Globus pallidus (tissue), 1 donor: ENCODE data around the gene DNAJB6.
A peak's percentile ranks its signal among the peaks of the same experiment; 100 is the strongest.
"Not testable (repeated sequence)": the region's sequence is repeated elsewhere in the genome, so short reads cannot be mapped to it uniquely, and the experiment has no call there.

ENCODE experiments used
- DNase-seq: peaks from one replicate; pipeline ENCODE4 v3.0.0-alpha.2; 2015; ENCODE audit warnings: low spot score

DNAJB6 gene

GRCh38 chr7:157442993-157443831, 106.4 kb downstream of the DNAJB6 start:
- DNase-seq, result no peak

- no peak for DNase-seq
Measured at GRCh38 chr7:157444011-157444842, 107.4 kb downstream of the DNAJB6 start.

- DNase-seq, result no peak
Measured at GRCh38 chr7:157444843-157445135, 108.0 kb downstream of the DNAJB6 start.

GRCh38 chr7:157445246-157445955, 108.6 kb downstream of the DNAJB6 start:
- DNase-seq, result no peak

GRCh38 chr7:157445956-157446295, 109.1 kb downstream of the DNAJB6 start:
- no peak for DNase-seq

- DNase-seq, result no peak
Measured at GRCh38 chr7:157446322-157446721, 109.5 kb downstream of the DNAJB6 start.

- DNase-seq, result not testable (repeated sequence)
Measured at GRCh38 chr7:157454003-157454402, 117.2 kb downstream of the DNAJB6 start.

GRCh38 chr7:157457355-157458253, 120.8 kb downstream of the DNAJB6 start:
- DNase-seq, result no peak

GRCh38 chr7:157458254-157458633, 121.4 kb downstream of the DNAJB6 start:
- DNase-seq, result no peak

- DNase-seq, result no peak
Measured at GRCh38 chr7:157459966-157460365, 123.2 kb downstream of the DNAJB6 start.

- DNase-seq, result no peak
Measured at GRCh38 chr7:157460721-157461120, 123.9 kb downstream of the DNAJB6 start.

GRCh38 chr7:157461573-157462418, 125.0 kb downstream of the DNAJB6 start:
- DNase-seq, result no peak

- no peak for DNase-seq
Measured at GRCh38 chr7:157462419-157462771, 125.6 kb downstream of the DNAJB6 start.

GRCh38 chr7:157462840-157463239, 126.0 kb downstream of the DNAJB6 start:
- no peak for DNase-seq

GRCh38 chr7:157463245-157463644, 126.4 kb downstream of the DNAJB6 start:
- no peak for DNase-seq

GRCh38 chr7:157464111-157464970, 127.5 kb downstream of the DNAJB6 start:
- peak; percentile 38 for DNase-seq

- no peak for DNase-seq
Measured at GRCh38 chr7:157464971-157465886, 128.4 kb downstream of the DNAJB6 start.

- DNase-seq, result no peak
Measured at GRCh38 chr7:157465891-157466866, 129.4 kb downstream of the DNAJB6 start.
